Peyer's patch (tissue), 4 donors: ENCODE results near the gene KRTAP24-1.

Experiments
- CTCF ChIP-seq, 6 experiments: fragments of 450-650 bp in 4 of 6; fragments of 200-600 bp in 2 of 6; sonication (generic) in 1 of 6; IDR thresholded peaks; one replicate each; pipeline ENCODE4 v1.5.1; 2017 to 2019; ENCODE audit warnings: antibody characterized with exemption in 6 of 6, mild to moderate bottlenecking in 3 of 6, moderate library complexity in 1 of 6
- POLR2A ChIP-seq, 2 donors: fragments of 450-650 bp; IDR thresholded peaks; one replicate each; pipeline ENCODE4 v1.5.1; 2017; ENCODE audit warnings: antibody characterized with exemption in 2 of 2, mild to moderate bottlenecking in 2 of 2, moderate library complexity in 2 of 2

- no peak for TF ChIP-seq CTCF (IDR thresholded peaks at IDR 0.05)
- TF ChIP-seq POLR2A (IDR thresholded peaks at IDR 0.05): no peak
These were observed at the start of gene KRTAP24-1 for GRCh38 chr21:30282850-30283249.
